GM12865 (cell line): Measurements from ENCODE around the gene TBCD.

Experiments
- DNase-seq: peaks from one replicate; pipeline ENCODE4 v3.0.0; 2010; ENCODE audit warnings: low read depth
- H3K4me3 ChIP-seq: 2 replicates; pipeline ENCODE4 v1.5.1; 2011; ENCODE audit warnings: mild to moderate bottlenecking, low read depth, low read length, control low read depth
- CTCF ChIP-seq: IDR thresholded peaks from 2 replicates; pipeline ENCODE4 v1.5.1; 2011; ENCODE audit warnings: low read length, control low read depth, low read depth, inconsistent platforms; ENCODE audit not compliant: insufficient read depth; ENCODE audit errors: missing control alignments

Gene TBCD

GRCh38 chr17:82821554-82821953 is 69.7 kb downstream of the TBCD start:
- H3K4me3 ChIP-seq: no peak overlapping the region
- TF ChIP-seq CTCF: no peak
- no peak for DNase-seq

GRCh38 chr17:82822281-82822680 is 70.4 kb downstream of the TBCD start:
- DNase-seq: no peak
- no peak overlapping the region for H3K4me3 ChIP-seq
- no peak for TF ChIP-seq CTCF

- TF ChIP-seq CTCF: peak; percentile 18
- DNase-seq: peak; percentile 9
- no peak overlapping the region for H3K4me3 ChIP-seq
Observed at GRCh38 chr17:82823004-82823403, 71.1 kb downstream of the TBCD start.

GRCh38 chr17:82825540-82826124 is 73.8 kb downstream of the TBCD start:
- DNase-seq: no peak
- H3K4me3 ChIP-seq: no peak overlapping the region
- no peak for TF ChIP-seq CTCF

- no peak for TF ChIP-seq CTCF
- DNase-seq: no peak
- H3K4me3 ChIP-seq: no peak overlapping the region
Observed at GRCh38 chr17:82826211-82826610, 74.3 kb downstream of the TBCD start.

- no peak for TF ChIP-seq CTCF
- no peak for DNase-seq
- no peak overlapping the region for H3K4me3 ChIP-seq
Observed at GRCh38 chr17:82826956-82827355, 75.1 kb downstream of the TBCD start.

GRCh38 chr17:82828875-82829487 is 77.1 kb downstream of the TBCD start:
- TF ChIP-seq CTCF: no peak
- H3K4me3 ChIP-seq: no peak overlapping the region
- no peak for DNase-seq
